H9 (cell line): Measurements from ENCODE around the gene DCC. TPM values are rescaled to one million over a fixed set of nuclear protein-coding genes. Genes with fewer than 3 reads are reported as not detected.

Source experiments
- DNase-seq: peaks from one replicate; pipeline ENCODE4 v3.0.0-alpha.2; 2017
- H2AFZ ChIP-seq: one replicate; pipeline ENCODE4 v1.6.1; 2013; ENCODE audit warnings: mild to moderate bottlenecking, low read length, control low read depth, moderate library complexity
- H2AK5ac ChIP-seq: 2 replicates; pipeline ENCODE4 v1.6.1; 2013; ENCODE audit warnings: low read length, control low read depth, mixed read lengths; ENCODE audit not compliant: insufficient read length
- H2BK120ac ChIP-seq: one replicate; pipeline ENCODE4 v1.6.1; 2013; ENCODE audit warnings: low read depth, mild to moderate bottlenecking, low read length, control low read depth, inconsistent platforms; ENCODE audit not compliant: poor library complexity, severe bottlenecking
- H2BK12ac ChIP-seq: 2 replicates; pipeline ENCODE4 v1.6.1; 2013; ENCODE audit warnings: low read length, control low read depth, mixed read lengths, low read depth; ENCODE audit not compliant: insufficient read length
- H2BK15ac ChIP-seq: 2 replicates; pipeline ENCODE4 v1.6.1; 2013; ENCODE audit warnings: low read depth, low read length, control low read depth
- H2BK20ac ChIP-seq: one replicate; pipeline ENCODE4 v1.6.1; 2013; ENCODE audit warnings: low read depth, mild to moderate bottlenecking, low read length, control low read depth, inconsistent platforms; ENCODE audit not compliant: poor library complexity, severe bottlenecking
- H2BK5ac ChIP-seq: 2 replicates; pipeline ENCODE4 v1.6.1; 2013; ENCODE audit warnings: low read length, control low read depth, mixed read lengths; ENCODE audit not compliant: insufficient read length
- H3K14ac ChIP-seq: 2 replicates; pipeline ENCODE4 v1.6.1; 2013; ENCODE audit warnings: low read length, control low read depth; ENCODE audit not compliant: insufficient read depth
- H3K18ac ChIP-seq: 2 replicates; pipeline ENCODE4 v1.6.1; 2013; ENCODE audit warnings: low read depth, mild to moderate bottlenecking, mixed read lengths, low read length, control low read depth; ENCODE audit not compliant: insufficient read length
- H3K23ac ChIP-seq: 2 replicates; pipeline ENCODE4 v1.6.1; 2013; ENCODE audit warnings: low read length, control low read depth, mixed read lengths, low read depth; ENCODE audit not compliant: insufficient read length
- H3K23me2 ChIP-seq: 2 replicates; pipeline ENCODE4 v1.6.1; 2013; ENCODE audit warnings: low read depth, mild to moderate bottlenecking, mixed read lengths, low read length, control low read depth; ENCODE audit not compliant: insufficient read length, poor library complexity, severe bottlenecking
- H3K27ac ChIP-seq: 2 replicates; pipeline ENCODE4 v1.5.1; 2013; ENCODE audit warnings: low read length, control low read depth, mixed read lengths, low read depth; ENCODE audit not compliant: insufficient read length
- H3K27me3 ChIP-seq: 2 replicates; pipeline ENCODE4 v1.6.1; 2013; ENCODE audit warnings: low read length, control low read depth, inconsistent platforms; ENCODE audit not compliant: insufficient read depth
- H3K4ac ChIP-seq: 2 replicates; pipeline ENCODE4 v1.6.1; 2013; ENCODE audit warnings: low read depth, mild to moderate bottlenecking, control low read depth, inconsistent platforms, low read length, moderate library complexity
- H3K4me1 ChIP-seq: 2 replicates; pipeline ENCODE4 v1.6.1; 2013; ENCODE audit warnings: low read length, control low read depth, inconsistent platforms; ENCODE audit not compliant: insufficient read depth
- H3K4me2 ChIP-seq: 2 replicates; pipeline ENCODE4 v1.6.1; 2013; ENCODE audit warnings: low read length, control low read depth, mixed read lengths; ENCODE audit not compliant: insufficient read length, insufficient read depth
- H3K56ac ChIP-seq: 2 replicates; pipeline ENCODE4 v1.6.1; 2013; ENCODE audit warnings: low read depth, mild to moderate bottlenecking, mixed read lengths, low read length, control low read depth; ENCODE audit not compliant: insufficient read length
- H3K79me1 ChIP-seq: 2 replicates; pipeline ENCODE4 v1.6.1; 2013; ENCODE audit warnings: low read depth, mild to moderate bottlenecking, moderate library complexity, low read length, control low read depth, inconsistent platforms; ENCODE audit not compliant: insufficient read depth, poor library complexity, severe bottlenecking
- H3K79me2 ChIP-seq: 2 replicates; pipeline ENCODE4 v1.6.1; 2013; ENCODE audit warnings: low read length, control low read depth, inconsistent platforms; ENCODE audit not compliant: insufficient read depth
- H3K9ac ChIP-seq: 2 replicates; pipeline ENCODE4 v1.6.1; 2013; ENCODE audit warnings: low read length, control low read depth, mixed read lengths; ENCODE audit not compliant: insufficient read length; ENCODE audit errors: extremely low read depth
- H3K9me3 ChIP-seq: one replicate; pipeline ENCODE4 v1.6.1; 2013; ENCODE audit warnings: low read depth, low read length, inconsistent platforms; ENCODE audit not compliant: control insufficient read depth
- H3T11ph ChIP-seq: one replicate; pipeline ENCODE4 v1.6.1; 2013; ENCODE audit warnings: mild to moderate bottlenecking, low read length, control low read depth, inconsistent platforms
- H4K20me1 ChIP-seq: one replicate; pipeline ENCODE4 v1.6.1; 2013; ENCODE audit not compliant: control insufficient read depth, insufficient read length, insufficient read depth
- H4K5ac ChIP-seq: 2 replicates; pipeline ENCODE4 v1.6.1; 2013; ENCODE audit warnings: low read depth, mild to moderate bottlenecking, mixed read lengths, low read length, control low read depth; ENCODE audit not compliant: insufficient read length
- H4K8ac ChIP-seq: replicated peaks from 2 replicates; pipeline ENCODE4 v1.6.1; 2013; ENCODE audit warnings: low read length, control low read depth, mixed read lengths, low read depth; ENCODE audit not compliant: insufficient read length
- H4K91ac ChIP-seq: 2 replicates; pipeline ENCODE4 v1.6.1; 2013; ENCODE audit warnings: low read depth, mild to moderate bottlenecking, moderate library complexity, mixed read lengths, low read length, control low read depth; ENCODE audit not compliant: insufficient read length
- H3K27ac Mint-ChIP-seq, 3 experiments: 2 replicates in 2 of 3; 3 replicates in 1 of 3; pipeline ENCODE4 v1.8.0; 2020 to 2021; ENCODE audit warnings: mixed read lengths in 3 of 3, mild to moderate bottlenecking in 1 of 3, moderate library complexity in 1 of 3
- H3K27me3 Mint-ChIP-seq: 2 replicates; pipeline ENCODE4 v1.8.0; 2021; ENCODE audit warnings: low read depth, mild to moderate bottlenecking, moderate library complexity, mixed read lengths
- H3K36me3 Mint-ChIP-seq, 3 experiments: 2 replicates in 2 of 3; 3 replicates in 1 of 3; pipeline ENCODE4 v1.8.0; 2020 to 2021; ENCODE audit warnings: low read depth in 3 of 3, mixed read lengths in 3 of 3; ENCODE audit not compliant: insufficient read depth in 1 of 3
- H3K4me1 Mint-ChIP-seq, 2 experiments: 2 replicates each; pipeline ENCODE4 v1.8.0; 2020; ENCODE audit warnings: mixed read lengths in 2 of 2
- H3K4me3 Mint-ChIP-seq, 2 experiments: 2 replicates in 1 of 2; 3 replicates in 1 of 2; pipeline ENCODE4 v1.8.0; 2020 to 2021; ENCODE audit warnings: mild to moderate bottlenecking in 2 of 2, mixed read lengths in 2 of 2, moderate library complexity in 1 of 2
- H3K9me3 Mint-ChIP-seq, 2 experiments: 2 replicates in 1 of 2; 3 replicates in 1 of 2; pipeline ENCODE4 v1.8.0; 2020; ENCODE audit warnings: mild to moderate bottlenecking in 2 of 2, mixed read lengths in 2 of 2, moderate library complexity in 1 of 2
- WGBS: extraction: QIAGEN DNeasy Blood & Tissue Kit; methylation state at CpG from one replicate; pipeline ENCODE4 v1.1.7; 2013; ENCODE audit warnings: missing lambda C conversion rate, low lambda C conversion rate, mixed read lengths; ENCODE audit not compliant: insufficient read length; ENCODE audit errors: extremely low coverage; 5-methylcytosine and 5-hydroxymethylcytosine counted together
- total RNA-seq: library from RNA; stranded (reverse); gene quantifications from 2 replicates; pipeline ENCODE4 v1.2.1, GENCODE V29; 2021
- TF ChIP-seq, protein P1 (sequence below): fragments of 200-600 bp; sonication (generic); conservative IDR thresholded peaks from 3 replicates; pipeline ENCODE4 v1.8.0; 2021; ENCODE audit warnings: antibody characterized with exemption, mild to moderate bottlenecking

Gene DCC
- total RNA-seq, 1 experiment from 2014 or later, result 0.35 TPM

DNA sequence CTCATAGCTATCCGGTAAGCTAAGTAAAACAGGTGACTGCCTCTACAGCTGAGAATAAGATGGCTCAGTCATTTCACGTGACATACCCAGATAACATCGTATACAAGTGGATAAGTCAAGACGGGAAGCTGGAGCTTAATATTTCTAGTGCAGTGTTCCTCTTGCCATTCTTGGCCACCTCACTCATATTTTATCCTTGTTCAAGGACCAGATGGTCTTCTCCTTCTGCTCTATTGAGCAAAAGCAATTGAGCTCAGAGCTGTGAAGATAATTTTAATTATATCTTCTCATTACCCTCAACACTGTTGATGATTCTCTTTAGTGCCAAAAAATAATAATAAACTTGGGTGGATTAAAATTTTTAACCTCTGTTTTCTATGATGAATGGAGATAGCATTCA is 201.1 kb downstream of the DCC start:
- no peak overlapping the region for H3T11ph ChIP-seq
- H2AK5ac ChIP-seq, result no peak overlapping the region
- H3K4me2 ChIP-seq, result no peak overlapping the region
- H4K20me1 ChIP-seq, result no peaks in the 10 kb centered on the region
- DNase-seq, result no peak
- no peaks in the 10 kb centered on the region for H3K4me1 ChIP-seq
- H4K5ac ChIP-seq, result no peak overlapping the region
- H3K36me3 Mint-ChIP-seq, result no peaks in the 10 kb centered on the region
- H3K23ac ChIP-seq, result no peak overlapping the region
- no peaks in the 10 kb centered on the region for H3K27me3 ChIP-seq
- H4K8ac ChIP-seq, result no peak overlapping the region
- H4K91ac ChIP-seq, result no peak overlapping the region
- H3K56ac ChIP-seq, result no peak overlapping the region
- H3K4ac ChIP-seq, result no peak overlapping the region
- H3K27ac Mint-ChIP-seq, result no peak overlapping the region
- H3K79me2 ChIP-seq, result no peaks in the 10 kb centered on the region
- no peak overlapping the region for H3K9ac ChIP-seq
- WGBS, result no CpG with 5 or more reads among the region's 4 CpGs
- H3K27me3 Mint-ChIP-seq, result no peaks in the 10 kb centered on the region
- H2BK12ac ChIP-seq, result no peak overlapping the region
- H2BK120ac ChIP-seq, result no peak overlapping the region
- H2BK5ac ChIP-seq, result no peak overlapping the region
- no peak overlapping the region for H2AFZ ChIP-seq
- no peak overlapping the region for H2BK15ac ChIP-seq
- no peaks in the 10 kb centered on the region for H3K4me1 Mint-ChIP-seq
- H3K4me3 Mint-ChIP-seq, result no peak overlapping the region
- no peak overlapping the region for H3K27ac ChIP-seq
- H3K14ac ChIP-seq, result no peak overlapping the region
- TF ChIP-seq, protein P1, sequence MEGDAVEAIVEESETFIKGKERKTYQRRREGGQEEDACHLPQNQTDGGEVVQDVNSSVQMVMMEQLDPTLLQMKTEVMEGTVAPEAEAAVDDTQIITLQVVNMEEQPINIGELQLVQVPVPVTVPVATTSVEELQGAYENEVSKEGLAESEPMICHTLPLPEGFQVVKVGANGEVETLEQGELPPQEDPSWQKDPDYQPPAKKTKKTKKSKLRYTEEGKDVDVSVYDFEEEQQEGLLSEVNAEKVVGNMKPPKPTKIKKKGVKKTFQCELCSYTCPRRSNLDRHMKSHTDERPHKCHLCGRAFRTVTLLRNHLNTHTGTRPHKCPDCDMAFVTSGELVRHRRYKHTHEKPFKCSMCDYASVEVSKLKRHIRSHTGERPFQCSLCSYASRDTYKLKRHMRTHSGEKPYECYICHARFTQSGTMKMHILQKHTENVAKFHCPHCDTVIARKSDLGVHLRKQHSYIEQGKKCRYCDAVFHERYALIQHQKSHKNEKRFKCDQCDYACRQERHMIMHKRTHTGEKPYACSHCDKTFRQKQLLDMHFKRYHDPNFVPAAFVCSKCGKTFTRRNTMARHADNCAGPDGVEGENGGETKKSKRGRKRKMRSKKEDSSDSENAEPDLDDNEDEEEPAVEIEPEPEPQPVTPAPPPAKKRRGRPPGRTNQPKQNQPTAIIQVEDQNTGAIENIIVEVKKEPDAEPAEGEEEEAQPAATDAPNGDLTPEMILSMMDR, result no peak
- peaks cover 3 to 6% of the 10 kb centered on the region in 2 experiments; a peak in 2 of 5 replicates for H3K9me3 Mint-ChIP-seq
- H2BK20ac ChIP-seq, result no peak overlapping the region
- no peaks in the 10 kb centered on the region for H3K9me3 ChIP-seq
- H3K23me2 ChIP-seq, result no peaks in the 10 kb centered on the region
- H3K79me1 ChIP-seq, result no peaks in the 10 kb centered on the region
- H3K18ac ChIP-seq, result no peak overlapping the region
